Measurements from ENCODE around the gene ORM1. TPM values are rescaled to one million over a fixed set of nuclear protein-coding genes. Genes with fewer than 3 reads are reported as not detected.

The ORM1 gene
- total and polyA plus RNA-seq, 10 of the 15 experiments (the other 5 are each of a cell fraction or from before 2014, with no cell fraction given) = 4.4 TPM; not detected in 9

- Histone ChIP-seq H3K4me1 (ENCODE audit: control insufficient read depth, insufficient read depth, low read length) (no peaks in the 10 kb centered on the region), H2AFZ (ENCODE audit: control insufficient read depth, low read depth, low read length) (no peak overlapping the region), H3K4me3 (no peak overlapping the region), H3K9me3 (replicated peaks; ENCODE audit: control insufficient read depth, insufficient read depth, low read length) (no peaks in the 10 kb centered on the region), H3K27me3 (replicated peaks in 1 of 2; ENCODE audit: control insufficient read depth in 2 of 2, insufficient read depth in 2 of 2, low read length in 1 of 2) (peaks cover 0 to 3% of the 10 kb centered on the region in 2 experiments; a peak in 1 of 4 replicates), H4K20me1 (ENCODE audit: control insufficient read depth, insufficient read depth) (no peaks in the 10 kb centered on the region), H3K4me2 (ENCODE audit: control insufficient read depth, insufficient read depth) (no peak overlapping the region), H3K9ac (ENCODE audit: control insufficient read depth, insufficient read depth, low read length) (no peak overlapping the region), H3K79me2 (ENCODE audit: control insufficient read depth, insufficient read depth, low read length) (no peaks in the 10 kb centered on the region), H3K27ac (ENCODE audit: control insufficient read depth, insufficient read depth) (no peak overlapping the region), H3K36me3 (ENCODE audit: control insufficient read depth in 2 of 2, insufficient read depth in 2 of 2, low read length in 1 of 2) (no peaks in the 10 kb centered on the region)
- WGBS (ENCODE audit: insufficient coverage, insufficient replicate concordance, low lambda C conversion rate, missing lambda C conversion rate) = 6% methylated on average over 5 of the region's 5 CpGs
- intact Hi-C loops (cut with micrococcal nuclease; ENCODE audit: unreplicated experiment) = no loop called here
- ChIA-PET SMC1A (ENCODE audit: uncharacterized antibody, unreplicated experiment) (no interaction called here), POLR2A (no interaction called here), CTCF (interaction anchor here (0.6 kb wide), 1 partner anchor 8 kb away, joined by 3 read pairs; no protein-coding TSS in a partner anchor), RAD21 (ENCODE audit: unreplicated experiment) (no interaction called here)
- no TSS peak for BruUV-seq (replicated peaks)
- no peak for DNase-seq (ENCODE audit: low read depth, low spot score)
- FAIRE-seq = no peak
- in situ Hi-C loops (cut with MboI) = loop anchor here (10.0 to 25.0 kb wide), 2 partner anchors 128 to 196 kb away; partner anchors contain the start of genes AMBP, COL27A1 and KIF12
- peak; percentile 74 for ATAC-seq
- no peak for TF ChIP-seq JUND (IDR thresholded peaks at IDR 0.05; ENCODE audit: low read depth, low read length)
- no peak for TF ChIP-seq ESRRA (IDR thresholded peaks at IDR 0.05; ENCODE audit: low read length)
- no peak for TF ChIP-seq ZBTB4 (CRISPR knock-in tag; IDR thresholded peaks at IDR 0.05)
- no peak for TF ChIP-seq RB1 (IDR thresholded peaks at IDR 0.05; ENCODE audit: borderline replicate concordance)
- TF ChIP-seq POLR2AphosphoS2 (IDR thresholded peaks at IDR 0.05; ENCODE audit: low read depth, low read length) = no peak
- no peak for TF ChIP-seq CEBPB (IDR thresholded peaks at IDR 0.05; ENCODE audit: borderline replicate concordance in 1 of 2, low read depth in 2 of 2, low read length in 2 of 2)
- TF ChIP-seq SRF (IDR thresholded peaks at IDR 0.05; ENCODE audit: low read depth in 2 of 2, low read length in 2 of 2) = no peak
- no peak for TF ChIP-seq BHLHE40 (IDR thresholded peaks at IDR 0.05; ENCODE audit: borderline replicate concordance in 1 of 2, low read depth in 2 of 2, low read length in 1 of 2)
- TF ChIP-seq NRF1 (conservative IDR thresholded peaks at IDR 0.05; ENCODE audit: low read depth, low read length) = no peak
- TF ChIP-seq KDM1A (IDR thresholded peaks at IDR 0.05; ENCODE audit: borderline replicate concordance) = no peak
- no peak for TF ChIP-seq HDAC2 (IDR thresholded peaks at IDR 0.05)
- TF ChIP-seq ZZZ3 (IDR thresholded peaks at IDR 0.05; ENCODE audit: control insufficient read depth, insufficient read length, low read depth) = no peak
- TF ChIP-seq RCOR1 (conservative IDR thresholded peaks at IDR 0.05; ENCODE audit: low read depth, low read length) = no peak
Measured at GRCh38 chr9:114282926-114283325, 40.0 kb upstream of the ORM1 start.

Measured in GM12878 (cell line).